Skeletal muscle cell (primary cell): ENCODE measurements around the gene PLA2G6.
"Not testable (repeated sequence)": the region's sequence is repeated elsewhere in the genome, so short reads cannot be mapped to it uniquely, and the experiment has no call there.

Source experiments
- DNase-seq: peaks from one replicate; pipeline ENCODE4 v3.0.0-alpha.2; 2010; ENCODE audit warnings: low read depth
- H3K4me3 ChIP-seq: 2 replicates; pipeline ENCODE4 v1.5.1; 2011; ENCODE audit warnings: low read depth, mild to moderate bottlenecking, control low read depth, low read length, moderate library complexity

Gene PLA2G6

DNA sequence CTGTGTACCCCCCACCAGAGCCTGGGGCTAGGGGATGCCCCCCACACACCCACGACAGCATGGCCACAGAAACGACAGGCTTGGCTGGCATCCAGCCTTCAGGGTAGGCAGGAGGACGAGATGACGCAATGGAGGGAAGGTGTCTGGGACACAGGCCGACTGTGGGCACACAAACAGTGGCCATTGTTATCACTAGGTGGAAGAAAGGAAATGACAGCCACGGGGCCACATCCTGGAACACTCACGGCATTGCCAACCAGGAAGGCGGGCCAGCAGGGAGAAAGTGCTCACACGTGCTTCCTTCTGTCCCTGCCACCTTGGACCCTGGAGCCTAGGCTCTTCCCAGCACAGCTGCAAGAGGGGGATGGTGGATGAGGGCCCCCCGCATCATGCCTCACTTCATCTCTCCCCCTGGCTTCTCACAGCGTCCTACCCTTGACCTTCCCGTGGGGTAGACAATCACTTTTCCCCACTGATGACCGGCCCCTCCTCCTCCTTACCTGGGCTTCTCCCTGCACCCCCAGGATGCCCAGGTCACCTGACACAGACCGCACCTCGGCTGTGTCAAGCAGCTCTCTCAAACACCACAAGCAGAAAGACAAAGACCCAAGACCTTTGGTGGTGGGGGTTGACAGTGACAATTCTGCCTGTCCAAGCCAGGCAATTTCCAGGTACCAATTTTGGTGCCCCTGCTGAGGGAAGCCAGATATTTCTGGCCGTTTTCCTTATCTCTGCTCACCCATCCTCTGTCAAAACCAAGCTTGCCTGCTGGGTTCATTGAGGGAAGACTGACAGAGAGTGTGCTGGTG is 8.6 kb downstream of the PLA2G6 start:
- H3K4me3 ChIP-seq = no peak overlapping the region
- no peak for DNase-seq

DNA sequence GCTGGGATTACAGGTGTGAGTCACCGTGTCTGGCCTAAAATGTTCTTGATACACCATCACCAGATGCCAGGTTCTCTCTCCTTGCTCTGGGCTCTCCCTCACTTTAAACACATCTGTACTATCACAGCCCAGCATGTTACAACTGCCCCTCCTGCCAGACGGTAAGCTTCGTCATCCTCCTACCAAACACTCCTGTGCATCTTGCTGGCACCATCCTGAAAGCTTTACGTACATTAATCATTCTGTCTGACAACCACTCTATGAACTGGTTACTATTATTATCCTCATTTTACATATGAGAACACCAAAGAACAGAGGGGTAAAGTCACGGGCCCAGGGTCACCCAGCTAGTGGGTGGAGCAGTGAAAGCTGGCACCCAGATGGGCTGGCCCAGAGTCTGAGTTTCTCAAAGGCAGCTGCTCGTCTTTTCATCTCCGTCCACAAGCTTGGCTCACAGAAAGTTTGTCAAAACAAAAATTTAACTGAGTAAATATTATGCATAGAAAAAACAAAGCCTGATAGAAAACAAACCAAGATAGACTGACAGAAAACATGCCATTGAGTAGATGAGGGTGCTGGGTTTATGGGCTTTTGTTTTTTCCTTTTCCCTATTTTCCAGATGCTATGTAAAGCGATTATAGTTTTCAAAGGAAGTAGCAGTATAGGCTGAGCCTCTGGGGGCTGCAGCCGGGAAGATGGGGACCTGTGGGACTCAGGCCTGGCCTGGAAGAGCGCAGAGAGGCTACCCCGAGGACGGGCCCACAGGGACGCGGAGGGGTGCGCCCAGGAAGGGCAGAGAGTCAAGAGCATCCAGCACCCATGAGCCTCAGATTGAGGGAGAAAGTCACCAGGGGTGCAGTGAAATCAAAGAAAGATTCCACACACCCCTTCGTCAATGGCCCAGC is 9.5 kb downstream of the PLA2G6 start:
- no peak overlapping the region for H3K4me3 ChIP-seq
- no peak for DNase-seq

DNA sequence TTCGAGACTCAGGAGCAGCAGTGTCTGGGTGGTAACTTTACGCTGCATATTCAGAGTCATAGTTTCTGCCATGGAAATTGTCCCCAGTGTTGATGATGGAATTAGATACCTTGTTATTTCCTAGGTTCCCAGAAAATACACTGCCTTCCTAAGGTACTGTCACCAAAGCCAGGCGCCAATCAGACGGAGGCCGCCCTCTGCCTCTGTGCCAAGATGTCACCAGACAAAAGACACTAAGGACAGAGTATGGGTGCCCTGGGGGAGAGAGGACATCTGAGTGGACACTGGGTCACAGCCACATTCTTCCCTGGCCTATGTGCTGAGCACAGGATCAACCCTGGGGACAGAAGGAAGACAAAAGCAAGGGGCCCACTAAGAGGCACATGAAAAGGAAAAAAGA is 11.2 kb downstream of the PLA2G6 start:
- DNase-seq = no peak
- no peak overlapping the region for H3K4me3 ChIP-seq

DNA sequence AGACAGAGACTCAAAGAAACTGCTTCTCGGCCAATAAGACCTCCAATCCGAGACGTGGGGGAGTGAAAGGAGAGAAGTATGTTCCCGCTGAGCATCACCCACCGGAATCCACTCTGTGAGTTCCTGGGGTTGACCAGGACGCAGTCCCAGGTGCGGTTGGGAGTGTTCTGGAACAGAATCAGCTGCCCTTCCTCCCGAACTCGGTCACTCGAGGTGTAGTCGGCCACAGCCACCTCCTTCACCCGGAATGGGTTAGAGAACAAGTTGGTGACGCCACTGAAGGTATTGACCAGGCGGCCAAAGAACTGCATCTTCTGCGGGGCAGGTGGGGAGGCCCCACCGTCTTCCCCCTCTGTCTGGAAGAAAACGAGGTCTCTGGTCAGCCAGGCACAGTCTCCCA is 12.5 kb downstream of the PLA2G6 start:
- H3K4me3 ChIP-seq = no peak overlapping the region
- no peak for DNase-seq

DNA sequence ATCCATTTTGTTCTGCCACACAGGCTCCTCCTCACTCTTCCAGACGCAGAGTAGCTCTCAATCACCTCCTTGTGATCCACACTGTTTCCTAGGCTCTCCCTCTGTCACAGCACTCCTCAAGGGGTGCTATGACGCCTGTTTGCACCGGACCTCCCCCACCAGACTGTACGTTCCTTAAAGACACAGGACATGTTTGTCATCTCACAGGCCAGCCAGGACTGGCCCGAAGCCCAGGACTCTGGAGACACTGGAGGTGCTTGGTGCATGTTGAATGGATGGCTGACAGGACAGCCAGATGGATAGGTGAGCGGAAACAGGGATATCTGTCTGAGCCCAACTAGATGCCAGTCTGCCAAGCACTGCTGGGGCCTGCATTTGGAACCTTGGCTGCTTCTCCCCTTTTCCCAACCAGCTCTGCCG is 13.6 kb downstream of the PLA2G6 start:
- H3K4me3 ChIP-seq = no peak overlapping the region
- no peak for DNase-seq

DNA sequence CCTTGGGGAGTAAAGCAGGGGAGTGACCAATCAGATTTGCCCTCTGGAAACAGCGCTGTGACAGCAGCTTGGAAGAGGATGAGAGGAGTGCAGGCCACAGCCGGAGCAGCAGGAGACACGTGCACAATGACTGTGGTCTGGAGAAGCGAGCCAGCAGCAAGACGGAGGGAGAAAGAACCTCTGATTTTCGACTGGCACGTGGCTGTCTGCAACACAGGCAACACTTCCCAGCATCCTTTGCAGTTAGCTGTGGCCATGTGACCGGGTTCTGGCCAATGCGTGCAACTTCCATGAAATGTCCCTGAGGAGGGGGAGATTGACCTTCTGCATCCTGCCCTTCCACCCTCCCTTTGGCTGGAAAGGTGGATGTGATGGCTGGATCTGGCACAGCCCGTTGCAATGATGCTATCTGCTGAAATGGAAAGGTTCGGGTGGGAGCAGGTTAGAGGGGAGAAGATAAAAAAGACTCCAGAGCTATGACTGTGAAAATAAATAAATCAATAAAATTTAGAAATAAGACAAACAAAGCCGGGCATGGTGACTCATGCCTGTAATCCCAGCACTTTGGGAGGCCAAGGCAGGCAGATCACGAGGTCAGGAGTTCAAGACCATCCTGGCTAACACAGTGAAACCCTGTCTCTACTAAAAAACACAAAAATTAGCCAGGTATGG is 15.6 kb downstream of the PLA2G6 start:
- no peak overlapping the region for H3K4me3 ChIP-seq
- no peak for DNase-seq

DNA sequence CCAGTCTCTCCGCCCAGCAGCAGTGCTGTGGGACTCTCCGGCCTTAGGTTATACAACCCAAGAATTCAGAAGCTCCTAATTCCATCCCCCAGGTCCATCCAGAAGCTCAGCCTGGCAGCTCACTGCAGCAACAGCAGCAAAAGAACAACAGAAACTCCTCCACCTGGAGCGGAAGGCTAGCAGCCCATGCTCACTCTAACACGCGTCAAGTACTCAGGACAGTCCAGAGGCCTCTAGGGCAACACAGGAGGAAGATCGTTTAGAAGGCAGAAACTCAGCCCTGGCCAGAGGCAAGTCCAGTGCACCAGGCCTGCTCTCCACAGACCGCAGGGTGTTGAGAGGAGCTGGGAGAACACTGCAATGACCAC is 17.1 kb downstream of the PLA2G6 start:
- DNase-seq = no peak
- no peak overlapping the region for H3K4me3 ChIP-seq

DNA sequence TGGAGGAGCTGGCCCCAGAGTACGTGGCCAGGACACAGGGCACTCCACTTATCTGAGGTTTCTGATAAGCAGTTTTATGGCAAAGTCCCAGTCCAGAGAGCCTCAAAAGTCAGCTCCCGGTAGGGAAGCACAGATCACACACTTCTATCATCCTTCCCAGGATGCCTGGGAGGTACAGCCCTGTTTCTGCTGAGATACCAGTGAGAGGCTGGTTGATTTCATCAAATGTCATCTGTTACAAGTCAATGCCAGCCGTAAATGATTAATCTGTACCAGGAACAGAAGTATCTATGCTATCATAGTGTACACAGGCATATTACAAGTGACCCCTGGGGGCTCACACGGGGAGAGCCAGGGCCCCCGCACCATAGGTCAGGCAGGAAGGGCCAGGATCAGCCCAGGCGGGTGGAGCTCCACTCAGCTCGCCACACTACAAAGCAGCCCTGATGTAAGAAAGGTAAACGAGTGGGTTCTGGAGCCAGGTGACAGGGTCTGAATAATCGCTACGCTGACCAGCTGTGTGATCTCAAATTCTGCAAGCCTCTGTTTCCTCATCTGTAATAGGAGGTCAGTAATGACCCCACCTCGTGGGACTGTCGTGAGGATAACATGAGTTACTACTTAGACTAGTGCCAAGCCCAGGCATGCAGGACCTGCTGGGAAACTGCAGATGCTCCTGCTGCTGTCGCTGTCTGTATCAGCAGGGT is 17.6 kb downstream of the PLA2G6 start:
- H3K4me3 ChIP-seq = no peak overlapping the region
- no peak for DNase-seq

DNA sequence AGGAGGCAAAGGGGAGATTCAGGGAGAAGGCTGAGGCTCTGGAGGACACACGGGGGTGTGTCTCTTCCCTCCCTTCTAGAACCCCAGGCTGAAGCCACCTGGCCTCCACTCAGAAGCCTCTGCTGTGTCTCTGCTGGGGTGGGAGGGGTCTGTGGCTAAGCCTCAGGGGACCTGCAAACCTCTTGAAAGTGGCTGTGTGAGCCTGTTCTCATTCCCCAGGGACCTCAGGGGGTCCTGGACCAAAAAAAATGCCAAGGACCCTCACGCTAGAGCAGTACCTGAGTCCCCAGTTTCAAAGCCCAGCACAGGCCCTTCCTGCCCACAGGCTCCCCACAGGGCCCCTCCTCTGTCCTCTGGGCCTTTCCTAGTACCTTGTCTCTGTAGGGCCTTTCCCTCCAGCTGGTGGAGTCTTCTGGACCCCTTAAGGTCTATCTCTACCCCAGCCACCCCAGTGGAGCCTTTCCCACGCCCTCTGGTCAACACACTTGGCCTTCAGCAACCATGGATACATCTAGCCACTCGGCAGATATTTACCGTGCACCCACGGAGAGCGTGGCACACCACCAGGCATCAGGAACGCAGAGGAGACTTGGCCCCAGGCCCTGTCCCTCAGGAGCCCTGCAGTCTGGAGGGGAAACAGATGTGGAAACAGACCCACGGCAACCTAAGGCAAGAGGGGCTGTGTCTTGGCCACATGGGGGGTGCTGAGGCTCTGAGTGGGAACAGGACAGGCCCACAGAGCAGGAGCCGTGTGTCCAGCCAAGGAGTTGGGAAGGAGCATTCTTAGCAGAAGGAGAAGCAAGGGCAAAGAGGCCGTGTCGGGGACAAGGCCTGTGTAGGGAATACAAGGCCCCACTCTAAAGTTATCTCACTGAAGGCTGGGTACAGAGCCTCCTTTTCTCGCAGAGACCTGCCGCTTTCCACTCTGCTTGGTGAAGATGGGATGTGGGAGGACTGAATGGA is 18.5 kb downstream of the PLA2G6 start:
- no peak overlapping the region for H3K4me3 ChIP-seq
- DNase-seq = no peak

DNA sequence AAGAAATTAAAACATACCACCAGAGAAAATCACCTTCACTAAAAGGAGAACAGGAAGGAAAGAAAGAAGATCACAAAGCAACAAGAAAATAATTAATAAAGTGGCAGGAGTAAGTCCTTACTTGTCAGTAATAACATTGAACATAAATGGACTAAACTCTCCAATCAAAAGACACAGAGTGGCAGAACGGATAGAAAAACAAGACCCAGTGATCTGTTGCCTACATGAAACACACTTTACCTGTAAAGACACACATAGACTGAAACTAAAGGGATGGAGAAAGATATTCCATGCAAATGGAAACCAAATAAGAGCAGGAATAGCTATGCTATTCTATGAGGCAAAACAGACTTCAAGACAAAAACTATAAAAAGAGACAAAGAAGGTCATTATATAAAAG is 25.9 kb downstream of the PLA2G6 start:
- no peak overlapping the region for H3K4me3 ChIP-seq

DNA sequence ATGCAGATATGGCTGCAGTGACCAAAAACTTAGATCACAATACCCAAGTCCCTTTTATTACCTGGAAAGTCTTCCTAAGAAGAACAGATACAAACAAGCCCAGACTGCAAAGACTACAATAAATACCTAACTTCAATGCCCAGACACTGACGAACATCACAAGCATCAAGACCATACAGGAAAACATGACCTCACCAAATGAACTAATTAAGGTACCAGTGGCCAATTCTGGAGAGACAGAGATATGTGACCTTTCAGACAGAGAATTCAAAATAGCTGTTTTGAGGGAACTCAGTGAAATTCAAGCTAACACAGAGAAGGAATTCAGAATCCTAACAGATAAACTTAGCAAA is 27.1 kb downstream of the PLA2G6 start:
- not testable (repeated sequence) for DNase-seq, H3K4me3 ChIP-seq

More for the DNA sequence above, 25.9 kb downstream of the PLA2G6 start:
- no peak for DNase-seq

DNA sequence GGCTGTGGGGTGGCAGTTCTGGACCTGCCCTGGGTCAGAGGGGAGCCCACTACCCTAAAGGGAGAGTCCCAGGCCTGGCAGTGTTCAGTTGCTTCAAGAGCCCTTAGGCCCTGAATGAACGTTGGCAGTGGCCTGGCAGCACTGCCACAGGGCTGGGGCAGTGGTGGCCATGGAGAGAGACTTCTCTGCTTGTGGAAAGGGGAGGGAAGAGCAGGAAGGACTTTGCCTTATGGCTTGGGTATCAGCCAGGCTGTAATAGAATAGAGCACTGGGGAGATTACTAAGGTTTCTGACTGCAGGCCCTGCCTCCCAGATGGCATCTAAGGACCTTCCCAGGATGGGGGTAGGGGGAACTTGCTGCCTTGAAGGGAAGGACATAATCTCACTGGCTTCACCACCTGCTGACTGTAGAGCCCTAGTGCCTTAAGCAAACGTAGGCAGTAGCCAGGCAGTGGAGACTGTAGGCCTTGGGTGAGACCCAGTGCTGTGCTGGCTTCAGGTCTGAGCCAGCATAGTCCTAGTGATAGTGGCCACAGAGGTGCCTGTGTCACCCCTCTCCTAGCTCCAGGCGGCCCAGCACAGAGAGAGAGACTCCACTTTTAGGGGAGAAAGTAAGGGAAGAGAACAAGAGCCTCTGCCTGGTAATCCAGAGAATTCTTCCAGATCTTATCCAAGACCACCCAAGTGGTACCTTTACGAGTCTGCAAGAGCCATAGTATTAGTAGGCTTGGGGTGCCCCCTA is 27.6 kb downstream of the PLA2G6 start:
- H3K4me3 ChIP-seq = no peak overlapping the region
- DNase-seq = no peak

DNA sequence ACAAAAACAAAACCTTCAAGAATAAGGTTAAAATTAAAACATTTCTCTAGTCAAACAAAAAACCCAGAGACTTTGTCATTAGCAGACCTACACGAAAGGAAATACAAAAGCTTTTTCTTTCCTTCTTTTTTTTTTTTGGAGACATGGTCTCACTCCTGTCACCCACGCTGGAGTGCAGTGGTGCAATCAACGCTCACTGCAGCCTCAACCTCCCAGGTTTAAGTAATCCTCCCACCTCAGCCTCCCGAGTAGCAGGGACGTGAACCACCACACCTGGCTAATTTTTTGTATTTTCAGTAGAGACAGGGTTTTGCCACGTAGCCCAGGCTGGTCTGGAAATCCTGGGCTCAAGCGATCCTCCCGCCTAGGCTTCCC is 30.5 kb downstream of the PLA2G6 start:
- H3K4me3 ChIP-seq = no peak overlapping the region
- DNase-seq = no peak

DNA sequence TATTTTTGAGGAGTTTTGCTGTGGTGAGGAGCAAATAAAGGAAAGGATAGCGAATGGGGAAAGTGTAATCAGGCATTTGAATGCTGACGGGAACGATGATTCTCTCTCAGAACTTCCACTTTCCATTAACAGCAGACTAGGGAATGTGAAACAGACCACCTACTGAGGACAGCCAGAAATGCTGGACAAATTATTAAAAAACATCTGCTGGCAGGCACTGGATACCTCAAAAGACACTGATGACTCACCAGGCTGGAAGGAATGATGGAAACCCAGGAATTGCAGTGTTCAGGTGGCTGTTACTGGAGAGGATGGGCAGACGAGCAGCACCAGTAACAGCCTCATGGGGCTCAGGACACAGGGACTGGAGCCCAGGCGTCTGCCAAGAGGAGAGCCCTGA is 33.4 kb downstream of the PLA2G6 start:
- H3K4me3 ChIP-seq = no peak overlapping the region

DNA sequence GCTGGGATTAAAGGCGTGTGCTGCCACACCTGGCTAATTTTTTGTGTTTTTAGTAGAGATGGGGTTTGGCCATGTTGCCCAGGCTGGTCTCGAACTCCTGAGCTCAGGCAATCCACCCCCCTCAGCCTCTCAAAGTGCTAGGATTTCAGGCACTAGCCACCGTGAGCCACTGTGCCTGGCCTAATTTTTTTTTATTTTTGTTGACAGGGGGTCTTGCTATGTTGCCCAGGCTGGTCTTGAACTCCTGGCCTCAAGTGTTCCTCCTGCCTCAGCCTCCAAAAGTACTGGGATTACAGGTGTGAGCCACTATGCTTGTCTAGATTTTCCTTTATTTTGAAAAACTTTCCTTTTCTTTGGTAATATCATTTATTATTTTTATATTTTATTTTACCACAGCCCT is 35.5 kb downstream of the PLA2G6 start:
- H3K4me3 ChIP-seq = not testable (repeated sequence)

More for the DNA sequence above, 33.4 kb downstream of the PLA2G6 start:
- no peak for DNase-seq

DNA sequence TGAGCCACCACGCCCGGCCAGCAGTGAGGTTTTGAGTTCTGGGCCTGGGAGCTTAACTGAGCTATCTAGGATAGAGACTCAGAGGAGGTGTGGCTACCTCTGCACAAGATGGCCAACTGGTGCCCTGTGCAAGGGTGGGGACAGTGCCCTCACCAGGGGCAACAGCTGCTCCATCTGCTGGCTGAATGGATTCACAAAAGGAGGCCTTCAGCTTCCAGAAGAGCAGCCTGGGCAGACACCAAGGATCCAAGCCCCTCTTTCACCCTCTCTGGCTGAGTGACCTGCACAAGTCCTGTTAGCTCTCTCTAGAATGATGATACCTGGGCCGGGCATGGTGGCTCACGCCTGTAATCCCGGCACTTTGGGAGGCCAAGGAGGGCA is 37.6 kb downstream of the PLA2G6 start:
- DNase-seq = no peak
- H3K4me3 ChIP-seq = no peak overlapping the region

More for the DNA sequence above, 35.5 kb downstream of the PLA2G6 start:
- DNase-seq = not testable (repeated sequence)

DNA sequence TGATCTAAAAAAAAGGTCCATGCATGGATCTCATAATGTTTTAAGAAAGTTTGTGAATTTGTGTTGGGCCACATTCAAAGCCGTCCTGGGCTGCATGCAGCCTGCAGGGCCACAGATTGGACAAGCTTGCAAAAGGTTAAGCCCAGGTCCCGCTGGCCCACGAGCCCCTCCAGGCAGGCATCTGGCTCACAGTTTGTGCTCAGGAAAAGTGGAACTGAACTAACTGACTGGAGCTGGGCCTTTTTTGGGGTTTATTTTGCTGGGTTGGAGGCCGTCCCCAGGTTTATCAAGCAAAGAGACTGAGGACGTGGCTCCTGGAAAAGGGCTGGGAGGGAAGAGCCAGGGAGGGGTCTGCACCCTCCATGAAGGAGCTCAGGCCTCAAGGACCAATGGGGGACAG is 39.0 kb downstream of the PLA2G6 start:
- DNase-seq = no peak
- H3K4me3 ChIP-seq = no peak overlapping the region
